ENCODE measurements around the gene MTCH2. TPM values are rescaled to one million over a fixed set of nuclear protein-coding genes. Genes with fewer than 3 reads are reported as not detected.

MTCH2 gene
- polyA plus RNA-seq, 1 donor from 2014 or later: 123 TPM

Small RNA genes within 50 kb of the gene (small RNA-seq; reads per million reads assigned to genes)
- 0 to 0.16 (median 0) reads per million in 3 experiments for gene RNU5E-10P

Other genes with a start within 250 kb of the MTCH2 start
- gene SLC39A13, start 234.0 kb downstream of the MTCH2 start, polyA plus RNA-seq: 41.6 and 48.0 TPM in 2 replicates
- gene PSMC3, start 216.1 kb downstream of the MTCH2 start, polyA plus RNA-seq: 157 and 172 TPM in 2 replicates
- gene RAPSN, start 193.4 kb downstream of the MTCH2 start, polyA plus RNA-seq: not detected in 2 replicates
- 209 and 217 TPM in 2 replicates for gene CELF1, start 89.4 kb downstream of the MTCH2 start, polyA plus RNA-seq
- gene PTPMT1, start 77.0 kb downstream of the MTCH2 start, polyA plus RNA-seq: 2.7 and 5.4 TPM in 2 replicates
- gene KBTBD4, start 63.6 kb downstream of the MTCH2 start, polyA plus RNA-seq: 76.1 and 79.5 TPM in 2 replicates
- gene NDUFS3, start 63.5 kb downstream of the MTCH2 start, polyA plus RNA-seq: 154 and 186 TPM in 2 replicates
- gene FAM180B, start 55.9 kb downstream of the MTCH2 start, polyA plus RNA-seq: not detected in 2 replicates
- gene C1QTNF4, start 48.1 kb downstream of the MTCH2 start, polyA plus RNA-seq: 16.4 and 17.5 TPM in 2 replicates
- gene AGBL2, start 72.8 kb upstream of the MTCH2 start, polyA plus RNA-seq: not detected in 2 replicates
- 129 and 180 TPM in 2 replicates for gene FNBP4, start 124.8 kb upstream of the MTCH2 start, polyA plus RNA-seq
- 45.5 and 49.6 TPM in 2 replicates for gene NUP160, start 205.8 kb upstream of the MTCH2 start, polyA plus RNA-seq